Measurements from ENCODE around the gene DCLK2.

DCLK2 gene

GRCh38 chr4:150094676-150095075, 16.4 kb downstream of the DCLK2 start:
- Histone ChIP-seq H3K27ac (ENCODE audit: low read length) (no peak overlapping the region), H3K4me3 (ENCODE audit: low read length) (no peak overlapping the region), H3K27me3 (ENCODE audit: insufficient read depth, low read length) (no peaks in the 10 kb centered on the region), H3K9ac (ENCODE audit: low read depth, low read length) (no peak overlapping the region), H3K36me3 (ENCODE audit: insufficient read depth, low read depth, low read length) (no peaks in the 10 kb centered on the region), H3K4me1 (ENCODE audit: insufficient read depth, low read length) (no peaks in the 10 kb centered on the region), H3K9me3 (ENCODE audit: insufficient read depth, low read depth, low read length) (no peaks in the 10 kb centered on the region)

DNA sequence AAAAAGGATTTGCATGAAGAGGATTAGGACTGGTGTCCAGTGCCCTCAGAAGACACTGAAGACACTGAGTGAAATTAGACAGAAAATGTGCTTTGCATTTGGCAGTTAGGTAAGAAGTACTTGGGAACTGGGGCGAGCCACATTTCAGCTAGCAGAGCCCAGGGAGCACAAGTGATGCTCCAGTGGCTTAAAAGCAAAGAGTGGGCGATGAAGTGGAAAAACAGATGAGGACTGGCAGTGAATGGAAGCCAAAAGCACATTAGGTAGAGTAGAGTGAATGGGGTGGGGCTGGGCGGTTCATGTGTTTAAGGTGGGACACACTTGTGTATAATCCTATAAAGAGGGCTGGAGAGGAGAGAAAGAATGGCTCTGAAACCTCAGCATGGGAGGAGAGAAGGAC, 18.4 kb downstream of the DCLK2 start:
- H3K27me3 ChIP-seq (ENCODE audit: insufficient read depth, low read length) = no peaks in the 10 kb centered on the region
- no peaks in the 10 kb centered on the region for H3K9me3 ChIP-seq (ENCODE audit: insufficient read depth, low read depth, low read length)
- H3K4me1 ChIP-seq (ENCODE audit: insufficient read depth, low read length) = no peaks in the 10 kb centered on the region
- H3K36me3 ChIP-seq (ENCODE audit: insufficient read depth, low read depth, low read length) = no peaks in the 10 kb centered on the region
- no peak overlapping the region for H3K9ac ChIP-seq (ENCODE audit: low read depth, low read length)
- no peak overlapping the region for H3K4me3 ChIP-seq (ENCODE audit: low read length)
- H3K27ac ChIP-seq (ENCODE audit: low read length) = no peak overlapping the region

GRCh38 chr4:150098214-150098613, 20.0 kb downstream of the DCLK2 start:
- no peaks in the 10 kb centered on the region for H3K27me3 ChIP-seq (ENCODE audit: insufficient read depth, low read length)
- H3K4me3 ChIP-seq (ENCODE audit: low read length) = no peak overlapping the region
- no peaks in the 10 kb centered on the region for H3K4me1 ChIP-seq (ENCODE audit: insufficient read depth, low read length)
- no peaks in the 10 kb centered on the region for H3K36me3 ChIP-seq (ENCODE audit: insufficient read depth, low read depth, low read length)
- no peak overlapping the region for H3K27ac ChIP-seq (ENCODE audit: low read length)
- no peak overlapping the region for H3K9ac ChIP-seq (ENCODE audit: low read depth, low read length)
- no peaks in the 10 kb centered on the region for H3K9me3 ChIP-seq (ENCODE audit: insufficient read depth, low read depth, low read length)

DNA sequence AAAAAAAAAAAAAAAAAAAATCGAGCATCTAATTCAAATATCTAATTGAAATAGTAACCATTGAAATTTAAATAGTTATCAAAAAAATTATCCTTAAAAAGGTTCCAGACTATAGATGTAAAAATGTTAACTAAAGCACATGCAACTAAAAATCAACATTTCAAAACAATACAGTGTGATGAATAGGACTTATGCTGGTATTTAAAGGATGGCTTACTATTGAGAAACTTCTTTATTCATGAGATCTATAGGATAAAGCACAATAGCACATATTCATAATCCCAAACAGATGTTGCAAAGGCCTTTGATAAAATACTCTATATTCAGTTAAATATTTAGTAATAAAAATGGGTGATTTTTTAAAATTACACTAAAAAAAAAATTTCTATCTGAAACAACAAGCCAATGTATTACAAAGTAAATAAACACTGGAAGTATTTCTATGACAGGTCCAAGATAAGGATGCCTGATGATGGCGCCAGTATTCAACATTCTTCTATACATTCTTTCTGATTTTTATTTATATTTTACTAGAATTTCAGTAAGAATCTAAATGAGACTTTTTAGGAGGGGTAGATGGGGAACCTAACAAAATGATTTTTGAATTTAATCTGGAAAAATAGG, 26.3 kb downstream of the DCLK2 start:
- H3K4me1 ChIP-seq (ENCODE audit: insufficient read depth, low read length) = no peaks in the 10 kb centered on the region
- no peak overlapping the region for H3K9ac ChIP-seq (ENCODE audit: low read depth, low read length)
- no peaks in the 10 kb centered on the region for H3K9me3 ChIP-seq (ENCODE audit: insufficient read depth, low read depth, low read length)
- H3K36me3 ChIP-seq (ENCODE audit: insufficient read depth, low read depth, low read length) = no peaks in the 10 kb centered on the region
- no peaks in the 10 kb centered on the region for H3K27me3 ChIP-seq (ENCODE audit: insufficient read depth, low read length)
- H3K27ac ChIP-seq (ENCODE audit: low read length) = no peak overlapping the region
- H3K4me3 ChIP-seq (ENCODE audit: low read length) = no peak overlapping the region

GRCh38 chr4:150106886-150107285, 28.6 kb downstream of the DCLK2 start:
- H3K4me1 ChIP-seq (ENCODE audit: insufficient read depth, low read length) = no peaks in the 10 kb centered on the region
- no peak overlapping the region for H3K27ac ChIP-seq (ENCODE audit: low read length)
- H3K27me3 ChIP-seq (ENCODE audit: insufficient read depth, low read length) = no peaks in the 10 kb centered on the region
- H3K4me3 ChIP-seq (ENCODE audit: low read length) = no peak overlapping the region
- H3K9me3 ChIP-seq (ENCODE audit: insufficient read depth, low read depth, low read length) = no peaks in the 10 kb centered on the region
- no peaks in the 10 kb centered on the region for H3K36me3 ChIP-seq (ENCODE audit: insufficient read depth, low read depth, low read length)
- H3K9ac ChIP-seq (ENCODE audit: low read depth, low read length) = no peak overlapping the region

DNA sequence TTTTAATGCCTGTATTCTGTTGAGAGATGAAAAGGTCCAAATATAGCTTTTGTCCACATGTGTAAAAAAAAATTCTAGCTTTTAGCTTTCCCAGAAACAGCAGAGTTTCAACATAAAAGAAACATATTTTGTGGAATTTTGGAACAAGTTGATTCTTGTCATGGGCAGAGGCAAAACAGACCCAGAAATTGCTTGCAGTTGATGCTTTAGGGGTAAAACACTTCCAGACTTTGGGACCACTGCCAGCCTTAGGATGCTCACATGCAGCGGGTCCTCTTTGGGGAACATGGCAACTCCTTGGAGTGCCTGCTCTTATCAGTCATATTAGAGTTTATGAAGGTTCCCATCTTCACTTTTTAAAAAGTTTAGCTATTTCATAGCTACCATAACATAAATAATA, 30.4 kb downstream of the DCLK2 start:
- Histone ChIP-seq H3K27ac (ENCODE audit: low read length) (no peak overlapping the region), H3K9me3 (ENCODE audit: insufficient read depth, low read depth, low read length) (no peaks in the 10 kb centered on the region), H3K27me3 (ENCODE audit: insufficient read depth, low read length) (no peaks in the 10 kb centered on the region), H3K36me3 (ENCODE audit: insufficient read depth, low read depth, low read length) (no peaks in the 10 kb centered on the region), H3K4me3 (ENCODE audit: low read length) (no peak overlapping the region), H3K9ac (ENCODE audit: low read depth, low read length) (no peak overlapping the region), H3K4me1 (ENCODE audit: insufficient read depth, low read length) (no peaks in the 10 kb centered on the region)

GRCh38 chr4:150114641-150115040, 36.4 kb downstream of the DCLK2 start:
- H3K4me3 ChIP-seq (ENCODE audit: low read length) = no peak overlapping the region
- no peaks in the 10 kb centered on the region for H3K27me3 ChIP-seq (ENCODE audit: insufficient read depth, low read length)
- peaks cover 3% of the 10 kb centered on the region for H3K4me1 ChIP-seq (ENCODE audit: insufficient read depth, low read length)
- H3K9ac ChIP-seq (ENCODE audit: low read depth, low read length) = no peak overlapping the region
- no peaks in the 10 kb centered on the region for H3K9me3 ChIP-seq (ENCODE audit: insufficient read depth, low read depth, low read length)
- H3K27ac ChIP-seq (ENCODE audit: low read length) = no peak overlapping the region
- H3K36me3 ChIP-seq (ENCODE audit: insufficient read depth, low read depth, low read length) = no peaks in the 10 kb centered on the region

- Histone ChIP-seq H3K9me3 (ENCODE audit: insufficient read depth, low read depth, low read length) (no peaks in the 10 kb centered on the region), H3K9ac (ENCODE audit: low read depth, low read length) (no peak overlapping the region), H3K4me3 (ENCODE audit: low read length) (no peak overlapping the region), H3K27me3 (ENCODE audit: insufficient read depth, low read length) (no peaks in the 10 kb centered on the region), H3K4me1 (ENCODE audit: insufficient read depth, low read length) (peaks cover 7% of the 10 kb centered on the region), H3K27ac (ENCODE audit: low read length) (no peak overlapping the region), H3K36me3 (ENCODE audit: insufficient read depth, low read depth, low read length) (no peaks in the 10 kb centered on the region)
Measured at GRCh38 chr4:150115851-150116250, 37.6 kb downstream of the DCLK2 start.

- no peaks in the 10 kb centered on the region for H3K36me3 ChIP-seq (ENCODE audit: insufficient read depth, low read depth, low read length)
- no peak overlapping the region for H3K9ac ChIP-seq (ENCODE audit: low read depth, low read length)
- no peaks in the 10 kb centered on the region for H3K27me3 ChIP-seq (ENCODE audit: insufficient read depth, low read length)
- H3K4me3 ChIP-seq (ENCODE audit: low read length) = no peak overlapping the region
- no peaks in the 10 kb centered on the region for H3K9me3 ChIP-seq (ENCODE audit: insufficient read depth, low read depth, low read length)
- H3K27ac ChIP-seq (ENCODE audit: low read length) = no peak overlapping the region
- H3K4me1 ChIP-seq (ENCODE audit: insufficient read depth, low read length) = peaks cover 7% of the 10 kb centered on the region
Measured at GRCh38 chr4:150116506-150116905, 38.3 kb downstream of the DCLK2 start.

GRCh38 chr4:150117094-150117493, 38.8 kb downstream of the DCLK2 start:
- Histone ChIP-seq H3K9me3 (ENCODE audit: insufficient read depth, low read depth, low read length) (no peaks in the 10 kb centered on the region), H3K9ac (ENCODE audit: low read depth, low read length) (no peak overlapping the region), H3K4me1 (ENCODE audit: insufficient read depth, low read length) (peaks cover 7% of the 10 kb centered on the region), H3K27me3 (ENCODE audit: insufficient read depth, low read length) (no peaks in the 10 kb centered on the region), H3K36me3 (ENCODE audit: insufficient read depth, low read depth, low read length) (no peaks in the 10 kb centered on the region), H3K4me3 (ENCODE audit: low read length) (no peak overlapping the region), H3K27ac (ENCODE audit: low read length) (no peak overlapping the region)

DNA sequence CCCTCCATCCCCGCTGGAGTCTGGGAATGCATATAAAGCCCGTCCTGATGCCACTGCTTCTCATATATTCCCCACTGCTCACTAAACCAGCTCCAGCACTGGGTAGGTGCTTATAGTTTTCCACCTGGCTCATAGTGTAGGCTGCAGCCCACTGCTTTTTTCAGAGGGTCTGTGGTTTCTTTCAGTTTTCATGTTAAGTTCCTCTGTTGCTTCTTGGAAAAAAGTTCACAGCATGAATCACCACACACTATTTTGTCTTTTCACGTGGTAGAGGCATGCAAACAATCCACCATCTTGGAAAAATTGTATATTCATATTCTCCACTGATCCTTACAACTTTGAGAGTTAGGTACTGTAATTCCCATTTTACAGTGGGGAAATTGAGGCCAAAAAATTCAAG, 39.4 kb downstream of the DCLK2 start:
- H3K4me3 ChIP-seq (ENCODE audit: low read length) = no peak overlapping the region
- H3K9me3 ChIP-seq (ENCODE audit: insufficient read depth, low read depth, low read length) = no peaks in the 10 kb centered on the region
- no peaks in the 10 kb centered on the region for H3K36me3 ChIP-seq (ENCODE audit: insufficient read depth, low read depth, low read length)
- no peaks in the 10 kb centered on the region for H3K27me3 ChIP-seq (ENCODE audit: insufficient read depth, low read length)
- peaks cover 7% of the 10 kb centered on the region for H3K4me1 ChIP-seq (ENCODE audit: insufficient read depth, low read length)
- H3K27ac ChIP-seq (ENCODE audit: low read length) = no peak overlapping the region
- H3K9ac ChIP-seq (ENCODE audit: low read depth, low read length) = no peak overlapping the region

- no peaks in the 10 kb centered on the region for H3K9me3 ChIP-seq (ENCODE audit: insufficient read depth, low read depth, low read length)
Measured at GRCh38 chr4:150119492-150119891, 41.2 kb downstream of the DCLK2 start.

More at GRCh38 chr4:150119492-150119891, 41.2 kb downstream of the DCLK2 start:
- Histone ChIP-seq H3K27me3 (ENCODE audit: insufficient read depth, low read length) (no peaks in the 10 kb centered on the region), H3K27ac (ENCODE audit: low read length) (no peak overlapping the region), H3K4me3 (ENCODE audit: low read length) (no peak overlapping the region), H3K4me1 (ENCODE audit: insufficient read depth, low read length) (peaks cover 7% of the 10 kb centered on the region), H3K36me3 (ENCODE audit: insufficient read depth, low read depth, low read length) (no peaks in the 10 kb centered on the region), H3K9ac (ENCODE audit: low read depth, low read length) (no peak overlapping the region)

Measured in iPS-20b (cell line).